ENCODE measurements around the gene CYP4F8.

- TF ChIP-seq CTCF (IDR thresholded peaks at IDR 0.05; ENCODE audit: low read depth, low read length, missing input control), result no peak
- TF ChIP-seq, protein P1, sequence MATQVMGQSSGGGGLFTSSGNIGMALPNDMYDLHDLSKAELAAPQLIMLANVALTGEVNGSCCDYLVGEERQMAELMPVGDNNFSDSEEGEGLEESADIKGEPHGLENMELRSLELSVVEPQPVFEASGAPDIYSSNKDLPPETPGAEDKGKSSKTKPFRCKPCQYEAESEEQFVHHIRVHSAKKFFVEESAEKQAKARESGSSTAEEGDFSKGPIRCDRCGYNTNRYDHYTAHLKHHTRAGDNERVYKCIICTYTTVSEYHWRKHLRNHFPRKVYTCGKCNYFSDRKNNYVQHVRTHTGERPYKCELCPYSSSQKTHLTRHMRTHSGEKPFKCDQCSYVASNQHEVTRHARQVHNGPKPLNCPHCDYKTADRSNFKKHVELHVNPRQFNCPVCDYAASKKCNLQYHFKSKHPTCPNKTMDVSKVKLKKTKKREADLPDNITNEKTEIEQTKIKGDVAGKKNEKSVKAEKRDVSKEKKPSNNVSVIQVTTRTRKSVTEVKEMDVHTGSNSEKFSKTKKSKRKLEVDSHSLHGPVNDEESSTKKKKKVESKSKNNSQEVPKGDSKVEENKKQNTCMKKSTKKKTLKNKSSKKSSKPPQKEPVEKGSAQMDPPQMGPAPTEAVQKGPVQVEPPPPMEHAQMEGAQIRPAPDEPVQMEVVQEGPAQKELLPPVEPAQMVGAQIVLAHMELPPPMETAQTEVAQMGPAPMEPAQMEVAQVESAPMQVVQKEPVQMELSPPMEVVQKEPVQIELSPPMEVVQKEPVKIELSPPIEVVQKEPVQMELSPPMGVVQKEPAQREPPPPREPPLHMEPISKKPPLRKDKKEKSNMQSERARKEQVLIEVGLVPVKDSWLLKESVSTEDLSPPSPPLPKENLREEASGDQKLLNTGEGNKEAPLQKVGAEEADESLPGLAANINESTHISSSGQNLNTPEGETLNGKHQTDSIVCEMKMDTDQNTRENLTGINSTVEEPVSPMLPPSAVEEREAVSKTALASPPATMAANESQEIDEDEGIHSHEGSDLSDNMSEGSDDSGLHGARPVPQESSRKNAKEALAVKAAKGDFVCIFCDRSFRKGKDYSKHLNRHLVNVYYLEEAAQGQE (IDR thresholded peaks at IDR 0.05), result no peak
- TF ChIP-seq TAF1 (conservative IDR thresholded peaks at IDR 0.05), result no peak
- no peak for TF ChIP-seq RXRA (IDR thresholded peaks at IDR 0.05)
- TF ChIP-seq ATF3 (IDR thresholded peaks at IDR 0.05), result no peak
- no peak for TF ChIP-seq SP1 (IDR thresholded peaks at IDR 0.05)
- no peak for TF ChIP-seq ZBTB33 (IDR thresholded peaks at IDR 0.05)
- no peak for TF ChIP-seq RAD21 (IDR thresholded peaks at IDR 0.05)
- no peak for TF ChIP-seq FOXA1 (IDR thresholded peaks at IDR 0.05)
- no peak for TF ChIP-seq MAX (IDR thresholded peaks at IDR 0.05)
- no peak for TF ChIP-seq YY1 (IDR thresholded peaks at IDR 0.05)
- no peak for TF ChIP-seq JUND (IDR thresholded peaks at IDR 0.05)
- TF ChIP-seq GABPA (IDR thresholded peaks at IDR 0.05 in 1 of 2, conservative IDR thresholded peaks at IDR 0.05 in 1 of 2), result no peak
Measured at GRCh38 chr19:15639596-15639995, 24.6 kb downstream of the CYP4F8 start.

Measured in liver (tissue), 3 donors.